ENCODE measurements around the gene USP5.
"Not testable (repeated sequence)": the region's sequence is repeated elsewhere in the genome, so short reads cannot be mapped to it uniquely, and the experiment has no call there.

DNA sequence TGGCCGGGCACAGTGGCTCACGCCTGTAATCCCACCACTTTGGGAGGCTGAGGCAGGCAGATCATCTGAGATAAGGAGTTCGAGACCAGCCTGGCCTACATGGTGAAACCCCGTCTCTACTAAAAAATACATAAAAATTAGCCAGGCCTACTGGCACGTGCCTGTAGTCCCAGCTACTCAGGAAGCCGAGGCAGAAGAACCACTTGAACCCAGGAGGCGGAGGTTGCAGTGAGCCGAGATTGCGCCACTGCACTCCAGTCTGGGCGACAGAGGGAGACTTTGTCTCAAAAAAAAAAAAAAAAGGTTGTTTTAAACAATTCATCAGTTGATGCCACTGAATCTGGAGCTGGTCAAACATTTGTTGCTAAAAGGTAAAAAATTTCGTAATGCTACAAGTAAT is 27.9 kb downstream of the USP5 start:
- TF ChIP-seq, protein P1, sequence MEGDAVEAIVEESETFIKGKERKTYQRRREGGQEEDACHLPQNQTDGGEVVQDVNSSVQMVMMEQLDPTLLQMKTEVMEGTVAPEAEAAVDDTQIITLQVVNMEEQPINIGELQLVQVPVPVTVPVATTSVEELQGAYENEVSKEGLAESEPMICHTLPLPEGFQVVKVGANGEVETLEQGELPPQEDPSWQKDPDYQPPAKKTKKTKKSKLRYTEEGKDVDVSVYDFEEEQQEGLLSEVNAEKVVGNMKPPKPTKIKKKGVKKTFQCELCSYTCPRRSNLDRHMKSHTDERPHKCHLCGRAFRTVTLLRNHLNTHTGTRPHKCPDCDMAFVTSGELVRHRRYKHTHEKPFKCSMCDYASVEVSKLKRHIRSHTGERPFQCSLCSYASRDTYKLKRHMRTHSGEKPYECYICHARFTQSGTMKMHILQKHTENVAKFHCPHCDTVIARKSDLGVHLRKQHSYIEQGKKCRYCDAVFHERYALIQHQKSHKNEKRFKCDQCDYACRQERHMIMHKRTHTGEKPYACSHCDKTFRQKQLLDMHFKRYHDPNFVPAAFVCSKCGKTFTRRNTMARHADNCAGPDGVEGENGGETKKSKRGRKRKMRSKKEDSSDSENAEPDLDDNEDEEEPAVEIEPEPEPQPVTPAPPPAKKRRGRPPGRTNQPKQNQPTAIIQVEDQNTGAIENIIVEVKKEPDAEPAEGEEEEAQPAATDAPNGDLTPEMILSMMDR (IDR thresholded peaks at IDR 0.05), result not testable (repeated sequence)
- TF ChIP-seq POLR2A, EP300, POLR2AphosphoS5 (IDR thresholded peaks at IDR 0.05): not testable (repeated sequence)

Measured in stomach (tissue), 4 donors.